Neural cell (in vitro differentiated cells): ENCODE data around the gene KNTC1. TPM values are rescaled to one million over a fixed set of nuclear protein-coding genes. Genes with fewer than 3 reads are reported as not detected.
"Not testable (repeated sequence)": the region's sequence is repeated elsewhere in the genome, so short reads cannot be mapped to it uniquely, and the experiment has no call there.

Experiments used
- H2AFZ ChIP-seq: fragments of 200-600, 300-800 bp; sonication (generic), shearing (Covaris generic); 2 replicates; pipeline ENCODE4 v1.6.0; 2014; ENCODE audit warnings: low read depth, mild to moderate bottlenecking, antibody characterized with exemption, low read length, moderate library complexity
- H3F3A ChIP-seq: fragments of 200-600 bp; shearing (Covaris generic); 2 replicates; pipeline ENCODE4 v1.6.1; 2016; ENCODE audit warnings: mild to moderate bottlenecking, moderate library complexity, mixed read lengths, antibody characterized with exemption, low read length; ENCODE audit not compliant: insufficient read depth, poor library complexity, severe bottlenecking
- H3K27ac ChIP-seq: fragments of 200-600, 300-800 bp; sonication (generic), shearing (Covaris generic); 2 replicates; pipeline ENCODE4 v1.5.1; 2014; ENCODE audit warnings: mild to moderate bottlenecking, low read length, moderate library complexity
- H3K27me3 ChIP-seq: fragments of 300-800, 200-600 bp; sonication (generic), shearing (Covaris generic); 2 replicates; pipeline ENCODE4 v1.6.0; 2014; ENCODE audit warnings: mild to moderate bottlenecking, low read depth, low read length, moderate library complexity; ENCODE audit not compliant: insufficient read depth
- H3K36me3 ChIP-seq: fragments of 300-800, 200-600 bp; sonication (generic), shearing (Covaris generic); 2 replicates; pipeline ENCODE4 v1.5.1; 2014; ENCODE audit warnings: mild to moderate bottlenecking, antibody characterized with exemption, low read length, moderate library complexity; ENCODE audit not compliant: insufficient read depth
- H3K4me2 ChIP-seq: fragments of 300-800, 200-600 bp; sonication (generic), shearing (Covaris generic); 2 replicates; pipeline ENCODE4 v1.6.0; 2014; ENCODE audit warnings: mild to moderate bottlenecking, low read length
- H3K4me3 ChIP-seq: fragments of 300-800, 200-600 bp; sonication (generic), shearing (Covaris generic); 2 replicates; pipeline ENCODE4 v1.5.1; 2014; ENCODE audit warnings: mild to moderate bottlenecking, low read length, moderate library complexity
- H3K79me2 ChIP-seq: fragments of 200-600 bp; shearing (Covaris generic); replicated peaks from 2 replicates; pipeline ENCODE4 v1.6.0; 2014; ENCODE audit warnings: mild to moderate bottlenecking, low read length, moderate library complexity; ENCODE audit not compliant: insufficient read depth
- H3K9ac ChIP-seq: fragments of 300-800, 200-600 bp; sonication (generic), shearing (Covaris generic); 2 replicates; pipeline ENCODE4 v1.6.1; 2016; ENCODE audit warnings: mild to moderate bottlenecking, low read length, mixed read lengths
- H3K9me2 ChIP-seq: fragments of 200-600 bp; shearing (Covaris generic); 2 replicates; pipeline ENCODE4 v1.6.1; 2016; ENCODE audit warnings: mild to moderate bottlenecking, low read length, mixed read lengths; ENCODE audit not compliant: insufficient read depth
- H3K9me3 ChIP-seq: fragments of 200-600, 300-800 bp; sonication (generic), shearing (Covaris generic); 2 replicates; pipeline ENCODE4 v1.6.1; 2016; ENCODE audit warnings: mild to moderate bottlenecking, mixed run types, low read length, moderate library complexity, mixed read lengths
- H4K20me1 ChIP-seq: fragments of 200-600 bp; shearing (Covaris generic); 2 replicates; pipeline ENCODE4 v1.6.1; 2016; ENCODE audit warnings: mild to moderate bottlenecking, mixed run types; ENCODE audit not compliant: insufficient read depth
- EP300 ChIP-seq: fragments of 450-650 bp; conservative IDR thresholded peaks from 2 replicates; pipeline ENCODE4 v1.6.1; 2014; ENCODE audit warnings: antibody characterized with exemption, mild to moderate bottlenecking, moderate library complexity; ENCODE audit not compliant: poor library complexity, severe bottlenecking
- EZH2 ChIP-seq: fragments of 200-600, 300-800 bp; shearing (Covaris generic), sonication (generic); IDR thresholded peaks from 2 replicates; pipeline ENCODE4 v1.6.1; 2014; ENCODE audit warnings: antibody characterized with exemption, low read length, borderline replicate concordance, mild to moderate bottlenecking; ENCODE audit not compliant: insufficient read depth, poor library complexity, severe bottlenecking
- MXI1 ChIP-seq: fragments of 450-650 bp; conservative IDR thresholded peaks from 2 replicates; pipeline ENCODE4 v1.6.1; 2014; ENCODE audit warnings: antibody characterized with exemption, mild to moderate bottlenecking; ENCODE audit not compliant: poor library complexity, severe bottlenecking
- POLR2AphosphoS5 ChIP-seq: IDR thresholded peaks from 2 replicates; pipeline ENCODE4 v1.6.1; 2012
- RAD21 ChIP-seq: fragments of 450-650 bp; conservative IDR thresholded peaks from 2 replicates; pipeline ENCODE4 v1.6.1; 2014; ENCODE audit warnings: antibody characterized with exemption, mild to moderate bottlenecking, moderate library complexity
- SMC3 ChIP-seq: fragments of 450-650 bp; conservative IDR thresholded peaks from 2 replicates; pipeline ENCODE4 v1.6.1; 2014; ENCODE audit warnings: antibody characterized with exemption, mild to moderate bottlenecking, moderate library complexity; ENCODE audit not compliant: poor library complexity
- TAF1 ChIP-seq: IDR thresholded peaks from 2 replicates; pipeline ENCODE4 v1.6.1; 2012; ENCODE audit warnings: low read depth
- polyA plus RNA-seq: library from polyadenylated mRNA; depleted of rRNA; stranded (reverse); fragments of >200 nt; gene quantifications from 2 replicates; pipeline ENCODE4 v1.2.3, GENCODE V29; 2014
- TF ChIP-seq, protein P1 (sequence below): IDR thresholded peaks from 2 replicates; pipeline ENCODE4 v1.6.1; 2012; ENCODE audit warnings: borderline replicate concordance
- TF ChIP-seq, protein P2 (sequence below): fragments of 450-650 bp; IDR thresholded peaks from 2 replicates; pipeline ENCODE4 v1.5.1; 2014; ENCODE audit warnings: antibody characterized with exemption, mild to moderate bottlenecking, moderate library complexity; ENCODE audit not compliant: poor library complexity, severe bottlenecking

Gene KNTC1
- polyA plus RNA-seq, 1 donor from 2014 or later = 16.2 TPM

DNA sequence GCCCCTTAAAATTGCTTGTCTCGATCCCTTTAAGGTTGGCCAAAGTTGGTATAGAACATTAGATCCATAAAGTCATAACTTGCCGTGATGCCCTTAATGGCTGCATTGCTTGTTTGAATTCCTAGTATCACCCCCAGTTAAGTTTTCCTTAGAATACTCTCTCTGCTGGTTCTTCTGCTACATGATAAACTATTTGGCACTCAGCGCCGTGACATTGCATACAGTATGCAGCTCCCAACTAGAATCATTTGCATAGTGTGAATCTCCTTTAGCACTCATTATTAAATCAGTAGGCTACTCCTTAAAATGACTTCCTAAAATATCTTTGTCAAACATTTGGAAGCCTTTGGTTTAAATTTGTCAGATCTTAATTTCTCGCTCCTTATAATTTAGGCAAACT is 42.2 kb downstream of the KNTC1 start:
- H3K79me2 ChIP-seq = no peaks in the 10 kb centered on the region
- TF ChIP-seq EZH2 (no peak), MXI1 (no peak), SMC3 (no peak), POLR2AphosphoS5 (no peak), RAD21 (no peak), TAF1 (no peak), EP300 (no peak)
- TF ChIP-seq, protein P1, sequence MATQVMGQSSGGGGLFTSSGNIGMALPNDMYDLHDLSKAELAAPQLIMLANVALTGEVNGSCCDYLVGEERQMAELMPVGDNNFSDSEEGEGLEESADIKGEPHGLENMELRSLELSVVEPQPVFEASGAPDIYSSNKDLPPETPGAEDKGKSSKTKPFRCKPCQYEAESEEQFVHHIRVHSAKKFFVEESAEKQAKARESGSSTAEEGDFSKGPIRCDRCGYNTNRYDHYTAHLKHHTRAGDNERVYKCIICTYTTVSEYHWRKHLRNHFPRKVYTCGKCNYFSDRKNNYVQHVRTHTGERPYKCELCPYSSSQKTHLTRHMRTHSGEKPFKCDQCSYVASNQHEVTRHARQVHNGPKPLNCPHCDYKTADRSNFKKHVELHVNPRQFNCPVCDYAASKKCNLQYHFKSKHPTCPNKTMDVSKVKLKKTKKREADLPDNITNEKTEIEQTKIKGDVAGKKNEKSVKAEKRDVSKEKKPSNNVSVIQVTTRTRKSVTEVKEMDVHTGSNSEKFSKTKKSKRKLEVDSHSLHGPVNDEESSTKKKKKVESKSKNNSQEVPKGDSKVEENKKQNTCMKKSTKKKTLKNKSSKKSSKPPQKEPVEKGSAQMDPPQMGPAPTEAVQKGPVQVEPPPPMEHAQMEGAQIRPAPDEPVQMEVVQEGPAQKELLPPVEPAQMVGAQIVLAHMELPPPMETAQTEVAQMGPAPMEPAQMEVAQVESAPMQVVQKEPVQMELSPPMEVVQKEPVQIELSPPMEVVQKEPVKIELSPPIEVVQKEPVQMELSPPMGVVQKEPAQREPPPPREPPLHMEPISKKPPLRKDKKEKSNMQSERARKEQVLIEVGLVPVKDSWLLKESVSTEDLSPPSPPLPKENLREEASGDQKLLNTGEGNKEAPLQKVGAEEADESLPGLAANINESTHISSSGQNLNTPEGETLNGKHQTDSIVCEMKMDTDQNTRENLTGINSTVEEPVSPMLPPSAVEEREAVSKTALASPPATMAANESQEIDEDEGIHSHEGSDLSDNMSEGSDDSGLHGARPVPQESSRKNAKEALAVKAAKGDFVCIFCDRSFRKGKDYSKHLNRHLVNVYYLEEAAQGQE = no peak
- TF ChIP-seq, protein P2, sequence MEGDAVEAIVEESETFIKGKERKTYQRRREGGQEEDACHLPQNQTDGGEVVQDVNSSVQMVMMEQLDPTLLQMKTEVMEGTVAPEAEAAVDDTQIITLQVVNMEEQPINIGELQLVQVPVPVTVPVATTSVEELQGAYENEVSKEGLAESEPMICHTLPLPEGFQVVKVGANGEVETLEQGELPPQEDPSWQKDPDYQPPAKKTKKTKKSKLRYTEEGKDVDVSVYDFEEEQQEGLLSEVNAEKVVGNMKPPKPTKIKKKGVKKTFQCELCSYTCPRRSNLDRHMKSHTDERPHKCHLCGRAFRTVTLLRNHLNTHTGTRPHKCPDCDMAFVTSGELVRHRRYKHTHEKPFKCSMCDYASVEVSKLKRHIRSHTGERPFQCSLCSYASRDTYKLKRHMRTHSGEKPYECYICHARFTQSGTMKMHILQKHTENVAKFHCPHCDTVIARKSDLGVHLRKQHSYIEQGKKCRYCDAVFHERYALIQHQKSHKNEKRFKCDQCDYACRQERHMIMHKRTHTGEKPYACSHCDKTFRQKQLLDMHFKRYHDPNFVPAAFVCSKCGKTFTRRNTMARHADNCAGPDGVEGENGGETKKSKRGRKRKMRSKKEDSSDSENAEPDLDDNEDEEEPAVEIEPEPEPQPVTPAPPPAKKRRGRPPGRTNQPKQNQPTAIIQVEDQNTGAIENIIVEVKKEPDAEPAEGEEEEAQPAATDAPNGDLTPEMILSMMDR = no peak
- no peak overlapping the region for H3K9ac ChIP-seq
- no peak overlapping the region for H3K4me3 ChIP-seq
- no peaks in the 10 kb centered on the region for H3K36me3 ChIP-seq
- no peaks in the 10 kb centered on the region for H3K27me3 ChIP-seq
- no peaks in the 10 kb centered on the region for H3K9me2 ChIP-seq
- H3K27ac ChIP-seq = no peak overlapping the region
- H3K9me3 ChIP-seq = no peaks in the 10 kb centered on the region
- no peaks in the 10 kb centered on the region for H3F3A ChIP-seq
- H3K4me2 ChIP-seq = no peak overlapping the region
- no peaks in the 10 kb centered on the region for H4K20me1 ChIP-seq
- no peak overlapping the region for H2AFZ ChIP-seq

DNA sequence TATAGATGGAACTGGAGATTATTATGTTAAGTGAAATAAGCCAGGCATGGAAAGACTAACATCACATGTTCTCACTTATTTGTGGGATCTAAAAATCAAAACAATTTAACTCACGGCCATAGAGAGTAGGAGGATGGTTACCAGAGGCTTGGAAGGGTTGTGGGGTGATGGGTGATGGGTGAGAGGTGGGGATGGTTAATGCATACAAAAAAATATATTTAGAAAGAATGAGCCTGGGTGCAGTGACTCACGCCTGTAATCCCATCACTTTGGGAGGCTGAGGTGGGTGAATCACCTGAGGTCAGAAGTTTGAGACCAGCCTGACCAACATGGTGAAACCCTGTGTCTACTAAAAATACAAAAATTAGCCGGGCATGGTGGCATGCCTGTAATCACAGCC is 43.0 kb downstream of the KNTC1 start:
- not testable (repeated sequence) for H3K36me3 ChIP-seq, H3K9ac ChIP-seq, H3K27me3 ChIP-seq, H3K27ac ChIP-seq, H3K4me3 ChIP-seq, H2AFZ ChIP-seq, H3K79me2 ChIP-seq, H4K20me1 ChIP-seq, H3K4me2 ChIP-seq, H3K9me2 ChIP-seq, H3K9me3 ChIP-seq, H3F3A ChIP-seq

DNA sequence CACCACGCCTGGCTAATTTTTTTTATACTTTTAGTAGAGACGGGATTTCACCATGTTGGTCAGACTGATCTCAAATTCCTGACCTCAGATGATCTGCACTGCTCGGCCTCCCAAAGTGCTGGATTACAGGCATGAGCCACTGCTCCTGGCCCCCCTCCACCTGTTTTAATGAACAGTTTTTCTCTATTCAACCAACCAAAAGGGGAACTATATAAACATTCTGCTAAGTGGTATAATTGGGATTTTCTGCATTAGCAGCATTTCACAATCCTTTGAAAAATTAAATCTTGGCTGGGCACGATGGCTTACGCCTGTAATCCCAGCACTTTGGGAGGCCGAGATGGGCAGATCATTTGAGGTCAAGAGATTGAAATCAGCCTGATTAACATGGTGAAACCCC is 44.8 kb downstream of the KNTC1 start:
- TF ChIP-seq EP300 (no peak), TAF1 (no peak), POLR2AphosphoS5 (no peak), RAD21 (no peak), EZH2 (no peak), MXI1 (no peak), SMC3 (no peak)
- TF ChIP-seq, protein P2 = no peak
- TF ChIP-seq, protein P1 = no peak
- no peaks in the 10 kb centered on the region for H3K36me3 ChIP-seq
- no peak overlapping the region for H2AFZ ChIP-seq
- H3K9me2 ChIP-seq = no peaks in the 10 kb centered on the region
- H3K27ac ChIP-seq = no peak overlapping the region
- no peaks in the 10 kb centered on the region for H3F3A ChIP-seq
- H4K20me1 ChIP-seq = no peaks in the 10 kb centered on the region
- H3K4me2 ChIP-seq = no peak overlapping the region
- H3K27me3 ChIP-seq = no peaks in the 10 kb centered on the region
- H3K9ac ChIP-seq = no peak overlapping the region
- H3K9me3 ChIP-seq = no peaks in the 10 kb centered on the region
- no peaks in the 10 kb centered on the region for H3K79me2 ChIP-seq
- no peak overlapping the region for H3K4me3 ChIP-seq
